Loucy (cell line): Measurements from ENCODE around the gene TGFB2.

Experiments
- EZH2phosphoT487 ChIP-seq: fragments of 200-600 bp; IDR thresholded peaks from 2 replicates; pipeline ENCODE4 v1.6.1; 2018; ENCODE audit warnings: antibody characterized with exemption, mild to moderate bottlenecking, moderate library complexity, borderline replicate concordance
- TF ChIP-seq, protein P1 (sequence below): fragments of 200-600 bp; sonication (generic); conservative IDR thresholded peaks from 2 replicates; pipeline ENCODE4 v1.5.1; 2014; ENCODE audit warnings: mild to moderate bottlenecking, antibody characterized with exemption, low read length

DNA sequence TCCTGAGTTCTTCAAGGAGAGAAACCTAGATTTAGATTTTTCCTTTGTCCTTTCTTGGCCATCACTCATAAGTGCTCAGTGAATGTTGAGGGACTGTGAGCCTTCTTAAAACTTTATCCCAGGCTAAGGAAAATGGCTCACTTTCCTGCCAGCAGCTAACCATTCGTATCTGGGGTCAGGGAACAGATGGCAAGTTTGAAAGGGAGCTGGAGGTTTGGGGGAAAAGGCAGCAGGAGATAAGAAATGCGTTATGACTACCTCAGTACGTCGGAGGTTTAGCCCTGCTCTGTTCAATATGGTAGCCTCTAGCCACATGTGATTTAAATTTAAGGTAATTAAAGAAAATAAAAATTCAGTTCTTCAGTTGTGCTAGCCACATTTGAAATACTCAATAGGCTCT lies 46.7 kb upstream of the TGFB2 start:
- TF ChIP-seq, protein P1, sequence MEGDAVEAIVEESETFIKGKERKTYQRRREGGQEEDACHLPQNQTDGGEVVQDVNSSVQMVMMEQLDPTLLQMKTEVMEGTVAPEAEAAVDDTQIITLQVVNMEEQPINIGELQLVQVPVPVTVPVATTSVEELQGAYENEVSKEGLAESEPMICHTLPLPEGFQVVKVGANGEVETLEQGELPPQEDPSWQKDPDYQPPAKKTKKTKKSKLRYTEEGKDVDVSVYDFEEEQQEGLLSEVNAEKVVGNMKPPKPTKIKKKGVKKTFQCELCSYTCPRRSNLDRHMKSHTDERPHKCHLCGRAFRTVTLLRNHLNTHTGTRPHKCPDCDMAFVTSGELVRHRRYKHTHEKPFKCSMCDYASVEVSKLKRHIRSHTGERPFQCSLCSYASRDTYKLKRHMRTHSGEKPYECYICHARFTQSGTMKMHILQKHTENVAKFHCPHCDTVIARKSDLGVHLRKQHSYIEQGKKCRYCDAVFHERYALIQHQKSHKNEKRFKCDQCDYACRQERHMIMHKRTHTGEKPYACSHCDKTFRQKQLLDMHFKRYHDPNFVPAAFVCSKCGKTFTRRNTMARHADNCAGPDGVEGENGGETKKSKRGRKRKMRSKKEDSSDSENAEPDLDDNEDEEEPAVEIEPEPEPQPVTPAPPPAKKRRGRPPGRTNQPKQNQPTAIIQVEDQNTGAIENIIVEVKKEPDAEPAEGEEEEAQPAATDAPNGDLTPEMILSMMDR, result no peak
- TF ChIP-seq EZH2phosphoT487, result no peak
